Endothelial cell (in vitro differentiated cells): ENCODE data around the gene TBC1D30. TPM values are rescaled to one million over a fixed set of nuclear protein-coding genes. Genes with fewer than 3 reads are reported as not detected.
"Not testable (repeated sequence)": the region's sequence is repeated elsewhere in the genome, so short reads cannot be mapped to it uniquely, and the experiment has no call there.

Experiments used
- DNase-seq: peaks from one replicate; pipeline ENCODE4 v3.0.0; 2021; ENCODE audit warnings: low spot score
- H3K27ac Mint-ChIP-seq: one replicate; pipeline ENCODE4 v1.8.0; 2021; ENCODE audit warnings: mixed read lengths, inconsistent platforms; ENCODE audit not compliant: unreplicated experiment
- H3K27me3 Mint-ChIP-seq: one replicate; pipeline ENCODE4 v1.8.0; 2021; ENCODE audit warnings: mild to moderate bottlenecking, moderate library complexity, mixed read lengths, inconsistent platforms; ENCODE audit not compliant: unreplicated experiment
- H3K36me3 Mint-ChIP-seq: one replicate; pipeline ENCODE4 v1.8.0; 2021; ENCODE audit warnings: mild to moderate bottlenecking, low read depth, mixed read lengths, inconsistent platforms; ENCODE audit not compliant: unreplicated experiment
- H3K4me1 Mint-ChIP-seq: one replicate; pipeline ENCODE4 v1.8.0; 2021; ENCODE audit warnings: mild to moderate bottlenecking, mixed read lengths, inconsistent platforms; ENCODE audit not compliant: unreplicated experiment
- H3K4me3 Mint-ChIP-seq: one replicate; pipeline ENCODE4 v1.8.0; 2021; ENCODE audit warnings: mild to moderate bottlenecking, mixed read lengths, inconsistent platforms; ENCODE audit not compliant: unreplicated experiment
- H3K9me3 Mint-ChIP-seq: one replicate; pipeline ENCODE4 v1.8.0; 2021; ENCODE audit warnings: mixed read lengths, inconsistent platforms; ENCODE audit not compliant: unreplicated experiment
- CTCF ChIP-seq: fragments of 200-600 bp; sonication (generic); IDR thresholded peaks from one replicate; pipeline ENCODE4 v1.5.0; 2021; ENCODE audit warnings: antibody characterized with exemption; ENCODE audit not compliant: unreplicated experiment
- total RNA-seq: library from RNA; stranded (reverse); fragmentation: NEBNext Ultra II Directional; extraction: Animal tissue kit (Norgen Biotek cat#: 25700); gene quantifications from one replicate; pipeline ENCODE4 v1.2.1, GENCODE V29; 2021; ENCODE audit not compliant: unreplicated experiment

The TBC1D30 gene
- total RNA-seq, 1 donor from 2014 or later, result 3.6 TPM

GRCh38 chr12:64837427-64837826, 13.0 kb downstream of the TBC1D30 start:
- Mint-ChIP-seq H3K4me1 (no peaks in the 10 kb centered on the region), H3K36me3 (no peaks in the 10 kb centered on the region), H3K27me3 (peaks cover 1% of the 10 kb centered on the region), H3K27ac (no peak overlapping the region), H3K4me3 (no peak overlapping the region), H3K9me3 (no peaks in the 10 kb centered on the region)
- TF ChIP-seq CTCF, result no peak
- DNase-seq, result no peak

GRCh38 chr12:64840119-64840518, 15.7 kb downstream of the TBC1D30 start:
- no peaks in the 10 kb centered on the region for H3K36me3 Mint-ChIP-seq
- H3K27ac Mint-ChIP-seq, result no peak overlapping the region
- peaks cover 1% of the 10 kb centered on the region for H3K27me3 Mint-ChIP-seq
- no peak for DNase-seq
- H3K4me3 Mint-ChIP-seq, result no peak overlapping the region
- H3K9me3 Mint-ChIP-seq, result no peaks in the 10 kb centered on the region
- no peak for TF ChIP-seq CTCF
- H3K4me1 Mint-ChIP-seq, result no peaks in the 10 kb centered on the region

DNA sequence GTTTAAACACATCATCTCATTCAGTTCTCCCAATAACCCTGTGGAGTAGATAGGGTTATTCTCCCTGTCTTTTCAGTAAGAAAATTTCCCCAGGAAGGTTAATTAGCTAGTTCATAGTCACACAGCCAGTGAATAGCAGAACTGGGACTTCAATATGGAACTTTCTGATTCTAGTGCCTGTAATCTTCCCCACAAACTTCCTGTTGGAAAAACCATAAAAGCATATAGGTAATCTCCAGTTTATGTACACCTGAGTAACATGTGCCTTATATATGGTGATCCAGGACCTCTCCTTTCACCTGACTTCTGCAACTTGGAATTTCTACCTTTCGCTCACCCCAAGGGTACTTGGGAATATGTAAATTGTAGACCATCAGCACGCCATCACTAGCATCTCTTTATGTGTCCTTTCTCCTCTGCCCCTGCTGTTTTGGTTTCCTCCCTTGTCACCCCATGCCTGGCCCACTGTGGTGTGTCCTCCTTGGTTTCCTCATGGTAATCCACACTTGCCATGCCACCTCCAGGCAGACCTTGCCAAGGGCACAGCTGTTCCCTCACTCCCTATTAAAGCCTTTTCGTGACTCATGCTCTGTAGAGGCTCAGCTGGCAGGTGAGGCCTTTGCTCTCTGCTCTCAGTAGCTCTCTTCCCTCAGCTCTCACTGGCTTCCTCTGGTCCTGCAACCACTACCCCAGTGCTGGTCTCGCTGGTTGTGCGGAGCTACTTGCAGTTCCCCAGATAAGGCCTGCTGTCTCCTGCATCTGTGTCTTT, 16.7 kb downstream of the TBC1D30 start:
- Mint-ChIP-seq H3K4me3 (no peak overlapping the region), H3K4me1 (no peaks in the 10 kb centered on the region), H3K27ac (no peak overlapping the region), H3K9me3 (no peaks in the 10 kb centered on the region), H3K36me3 (no peaks in the 10 kb centered on the region), H3K27me3 (peaks cover 1% of the 10 kb centered on the region)
- TF ChIP-seq CTCF, result no peak
- no peak for DNase-seq

- not testable (repeated sequence) for H3K27me3 Mint-ChIP-seq, H3K36me3 Mint-ChIP-seq, DNase-seq, H3K9me3 Mint-ChIP-seq, H3K4me1 Mint-ChIP-seq, H3K4me3 Mint-ChIP-seq, H3K27ac Mint-ChIP-seq
Observed at GRCh38 chr12:64848409-64848808, 24.0 kb downstream of the TBC1D30 start.

DNA sequence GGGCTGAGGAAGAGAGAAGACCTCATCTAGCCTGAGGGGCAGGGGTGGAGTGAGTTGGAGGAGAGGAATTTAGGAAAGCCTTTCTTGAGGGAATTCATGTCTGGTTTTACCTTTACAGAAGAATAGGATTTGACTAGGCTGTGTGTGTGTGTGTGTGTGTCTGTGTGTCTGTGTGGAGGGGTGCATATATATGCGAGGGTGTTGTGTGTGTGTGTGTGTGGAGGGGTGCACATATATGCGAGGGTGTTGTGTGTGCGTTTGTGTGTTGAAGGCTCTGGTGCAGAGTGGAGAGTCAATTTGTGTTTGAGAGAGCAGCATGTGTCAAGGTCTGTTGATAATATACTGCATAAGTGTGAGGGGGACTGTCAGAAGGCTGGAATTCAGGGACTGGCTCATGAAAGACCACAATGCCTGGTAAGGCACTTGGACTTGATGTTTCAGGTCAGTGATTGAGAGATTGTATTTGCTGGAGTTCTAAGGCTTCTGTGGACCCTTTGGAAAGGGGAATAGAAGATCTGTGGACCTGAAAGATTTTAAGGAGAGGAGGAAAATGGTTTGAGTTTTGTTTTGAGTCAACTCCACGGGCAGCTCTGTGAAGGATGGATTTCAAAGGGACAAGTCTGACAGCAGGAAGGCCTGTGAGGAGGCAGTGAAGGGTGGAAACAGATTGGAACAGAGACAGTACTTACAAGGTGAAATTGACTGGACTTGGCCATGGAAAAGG, 34.6 kb downstream of the TBC1D30 start:
- Mint-ChIP-seq H3K9me3 (no peaks in the 10 kb centered on the region), H3K27ac (no peak overlapping the region), H3K4me1 (no peaks in the 10 kb centered on the region), H3K36me3 (no peaks in the 10 kb centered on the region), H3K4me3 (no peak overlapping the region), H3K27me3 (no peaks in the 10 kb centered on the region)
- TF ChIP-seq CTCF, result no peak
- DNase-seq, result no peak
